GM12865 (cell line): ENCODE measurements around the gene BIRC7.

Experiments used
- DNase-seq: peaks from one replicate; pipeline ENCODE4 v3.0.0; 2010; ENCODE audit warnings: low read depth
- H3K4me3 ChIP-seq: 2 replicates; pipeline ENCODE4 v1.5.1; 2011; ENCODE audit warnings: mild to moderate bottlenecking, low read depth, low read length, control low read depth
- TF ChIP-seq, protein P1 (sequence below): IDR thresholded peaks from 2 replicates; pipeline ENCODE4 v1.5.1; 2011; ENCODE audit warnings: low read length, control low read depth, low read depth, inconsistent platforms; ENCODE audit not compliant: insufficient read depth; ENCODE audit errors: missing control alignments

Gene BIRC7

DNA sequence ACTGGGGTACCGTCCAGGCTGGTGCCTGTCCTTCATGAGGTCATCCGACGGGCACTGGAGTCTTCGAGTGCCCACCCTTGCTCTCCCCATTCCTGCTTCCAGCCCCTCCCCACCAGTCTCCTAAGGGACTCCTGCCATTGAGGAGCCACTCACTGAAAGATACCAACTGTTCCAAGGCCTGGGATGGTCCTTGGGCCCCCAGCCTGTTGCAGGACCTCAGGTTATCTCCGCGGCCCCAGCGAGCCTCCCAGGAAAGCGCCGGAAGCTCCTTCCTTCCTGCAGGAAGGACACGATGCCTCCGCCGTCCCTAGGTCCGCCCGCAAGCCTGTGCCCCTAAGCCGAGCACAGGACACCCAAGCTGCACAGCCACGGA, 17.3 kb downstream of the BIRC7 start:
- TF ChIP-seq, protein P1, sequence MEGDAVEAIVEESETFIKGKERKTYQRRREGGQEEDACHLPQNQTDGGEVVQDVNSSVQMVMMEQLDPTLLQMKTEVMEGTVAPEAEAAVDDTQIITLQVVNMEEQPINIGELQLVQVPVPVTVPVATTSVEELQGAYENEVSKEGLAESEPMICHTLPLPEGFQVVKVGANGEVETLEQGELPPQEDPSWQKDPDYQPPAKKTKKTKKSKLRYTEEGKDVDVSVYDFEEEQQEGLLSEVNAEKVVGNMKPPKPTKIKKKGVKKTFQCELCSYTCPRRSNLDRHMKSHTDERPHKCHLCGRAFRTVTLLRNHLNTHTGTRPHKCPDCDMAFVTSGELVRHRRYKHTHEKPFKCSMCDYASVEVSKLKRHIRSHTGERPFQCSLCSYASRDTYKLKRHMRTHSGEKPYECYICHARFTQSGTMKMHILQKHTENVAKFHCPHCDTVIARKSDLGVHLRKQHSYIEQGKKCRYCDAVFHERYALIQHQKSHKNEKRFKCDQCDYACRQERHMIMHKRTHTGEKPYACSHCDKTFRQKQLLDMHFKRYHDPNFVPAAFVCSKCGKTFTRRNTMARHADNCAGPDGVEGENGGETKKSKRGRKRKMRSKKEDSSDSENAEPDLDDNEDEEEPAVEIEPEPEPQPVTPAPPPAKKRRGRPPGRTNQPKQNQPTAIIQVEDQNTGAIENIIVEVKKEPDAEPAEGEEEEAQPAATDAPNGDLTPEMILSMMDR = no peak
- DNase-seq = no peak
- no peak overlapping the region for H3K4me3 ChIP-seq

DNA sequence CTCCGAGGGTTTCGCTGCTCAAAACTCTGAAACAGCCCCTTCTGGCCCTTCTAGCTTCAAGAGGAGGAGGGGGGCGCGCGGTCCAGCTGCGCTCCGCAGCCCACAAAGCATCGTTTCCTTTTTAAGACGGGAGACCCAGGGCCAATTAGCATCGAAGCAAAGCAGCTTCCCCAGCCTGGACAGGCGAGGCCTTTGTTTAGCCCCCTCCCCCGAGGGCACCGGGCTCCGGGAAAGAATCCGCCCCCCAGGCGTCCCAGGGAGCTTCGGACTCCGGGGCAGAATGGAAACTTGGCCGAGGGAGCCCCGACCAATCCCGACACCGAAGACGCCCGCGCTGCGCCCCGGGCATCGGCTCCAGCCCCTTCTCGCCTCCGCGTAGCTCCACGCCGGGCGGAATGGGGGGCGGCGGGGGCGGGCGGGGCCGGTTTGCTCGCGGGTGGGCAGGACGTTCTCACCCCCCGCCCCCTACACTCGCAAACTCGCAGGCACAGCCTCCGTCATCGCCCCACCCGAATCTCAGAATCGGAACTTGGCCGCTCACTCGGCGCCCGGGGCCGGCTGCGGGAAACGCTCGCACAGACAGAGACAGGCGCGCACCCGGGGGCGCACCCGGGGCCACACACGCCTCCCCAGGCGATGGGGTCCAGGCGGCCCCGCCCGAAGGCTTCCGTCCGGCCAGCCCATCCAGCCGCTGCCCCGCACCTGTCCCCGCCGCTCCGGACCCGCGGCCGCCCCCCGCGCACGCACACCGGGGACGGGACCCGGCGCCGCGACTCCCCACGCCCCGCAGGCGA, 17.9 kb downstream of the BIRC7 start:
- no peak overlapping the region for H3K4me3 ChIP-seq
- no peak for DNase-seq
- TF ChIP-seq, protein P1 = no peak

DNA sequence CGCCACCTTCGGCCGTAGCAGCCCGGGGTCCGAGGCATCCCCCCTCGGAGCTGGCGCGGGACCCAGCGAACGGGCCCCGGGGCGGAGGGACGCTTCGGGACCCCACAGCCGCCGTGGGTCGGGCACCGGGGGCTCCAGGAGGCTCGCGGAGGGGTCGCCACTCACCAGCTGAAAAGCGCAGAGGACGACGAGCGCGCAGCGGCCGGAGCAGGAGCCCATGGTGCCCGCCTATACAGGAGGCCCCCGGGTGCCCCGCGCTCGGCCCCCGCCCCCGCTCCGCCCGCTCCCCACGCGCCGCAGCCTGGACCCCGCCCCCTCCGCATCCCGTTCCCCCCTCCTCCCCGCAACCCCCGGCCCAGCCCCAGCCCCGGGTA, 18.5 kb downstream of the BIRC7 start, which contains the start of gene NKAIN4:
TSS of gene NKAIN4 (minus strand) at position 232 of the 374 bp plus-strand sequence. CDS start at position 219, 13 bp downstream.
- TF ChIP-seq, protein P1 = no peak
- no peak for DNase-seq
- H3K4me3 ChIP-seq = no peak within 1 kb of the TSS

DNA sequence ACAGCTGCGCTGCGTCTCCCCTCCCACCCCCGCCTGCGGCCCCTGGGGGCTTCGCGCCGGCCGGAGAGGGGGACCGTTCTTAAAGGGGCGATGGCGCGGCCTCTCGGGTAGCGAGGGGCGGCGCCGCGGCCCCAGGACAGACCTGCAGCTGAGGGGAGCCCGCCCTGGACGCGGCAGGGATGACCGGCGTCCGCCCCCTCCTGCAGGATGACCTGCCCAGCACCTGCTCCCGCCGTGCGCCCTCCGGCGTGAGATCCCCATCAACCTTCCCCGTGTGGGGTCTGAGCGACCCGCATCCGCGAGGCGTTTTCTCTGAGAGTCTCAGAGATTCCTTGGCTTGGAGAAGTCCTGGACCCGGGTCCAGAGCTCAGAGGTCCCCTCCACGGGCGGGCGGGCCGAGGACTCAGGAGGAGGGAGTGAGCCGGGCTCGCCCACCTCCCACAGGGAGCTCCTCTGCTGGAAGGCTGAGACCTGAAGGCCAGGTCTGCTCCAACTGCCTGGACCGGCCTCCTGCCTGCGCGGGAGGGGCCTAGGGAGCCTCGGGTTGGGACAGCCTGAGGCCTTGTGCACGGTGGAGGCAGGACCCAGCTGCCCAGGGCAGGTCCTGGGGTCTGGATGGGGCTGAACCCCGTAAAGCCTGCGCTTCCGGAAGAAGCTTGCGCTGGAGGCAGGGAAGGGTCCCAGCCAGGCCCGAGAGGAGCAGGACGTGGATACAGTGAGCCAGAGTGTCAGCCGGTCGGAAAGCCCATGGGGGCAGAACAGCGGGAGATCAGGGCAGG, 19.1 kb downstream of the BIRC7 start:
- TF ChIP-seq, protein P1 = no peak
- no peak for DNase-seq
- no peak overlapping the region for H3K4me3 ChIP-seq

DNA sequence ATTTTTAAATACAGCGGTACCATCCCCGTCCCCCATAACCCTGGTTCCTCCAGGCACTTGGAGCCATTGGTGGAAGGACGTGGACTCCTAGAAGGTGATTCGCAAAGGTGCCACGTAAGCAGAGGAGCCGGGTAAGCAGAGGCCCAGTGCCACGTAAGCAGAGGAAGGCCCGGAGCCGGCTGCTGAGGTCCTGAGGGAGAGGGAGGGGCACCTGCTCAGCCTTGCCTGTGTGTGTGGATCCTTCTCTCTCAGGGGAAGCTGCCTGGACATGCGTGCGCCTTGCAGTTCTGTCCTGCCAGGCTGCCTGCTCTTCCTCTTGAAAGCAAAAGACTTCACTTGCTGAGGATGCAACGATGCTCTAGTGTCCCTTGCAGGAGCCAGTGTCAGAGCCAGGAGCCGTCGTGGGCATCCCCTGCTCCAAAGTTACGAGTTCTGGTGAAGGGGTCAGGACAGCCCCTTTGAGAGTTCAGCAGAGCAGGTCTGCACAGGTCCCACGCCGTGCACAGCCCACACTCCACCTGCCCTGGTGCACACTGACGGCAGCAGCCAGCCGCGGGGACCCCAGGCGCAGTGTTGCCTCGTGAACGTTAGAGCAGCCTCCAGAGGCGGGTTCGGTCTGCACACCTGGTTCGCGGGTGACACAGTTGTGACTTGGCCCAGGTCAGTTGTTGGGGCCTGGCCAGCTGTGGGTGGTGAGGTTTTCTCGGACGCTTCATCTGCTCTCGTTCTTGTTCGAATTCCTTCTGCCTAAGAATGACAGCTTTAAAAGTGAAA, 20.4 kb downstream of the BIRC7 start:
- H3K4me3 ChIP-seq = no peak overlapping the region
- TF ChIP-seq, protein P1 = no peak
- DNase-seq = peak; percentile 12

DNA sequence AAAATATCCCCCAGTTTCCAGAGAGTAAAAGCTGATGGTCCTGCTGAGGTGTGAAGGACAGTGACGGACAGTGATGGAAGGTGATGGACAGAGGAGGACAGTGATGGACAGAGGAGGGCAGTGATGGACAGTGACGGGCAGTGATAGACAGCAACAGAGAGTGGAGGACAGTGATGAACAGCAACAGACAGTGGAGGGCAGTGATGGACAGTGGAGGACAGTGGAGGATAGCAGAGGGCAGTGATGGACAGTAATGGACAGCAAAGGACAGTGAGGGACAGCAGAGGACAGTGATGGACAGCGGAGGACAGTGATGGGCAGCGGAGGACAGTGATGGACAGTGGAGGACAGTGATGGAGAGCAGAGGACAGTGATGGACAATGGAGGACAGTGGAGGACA, 21.2 kb downstream of the BIRC7 start:
- H3K4me3 ChIP-seq = no peak overlapping the region
- DNase-seq = no peak
- TF ChIP-seq, protein P1 = no peak
